AG09309 (cell line): ENCODE measurements around the gene SLC22A23.

Source experiments
- DNase-seq: peaks from one replicate; pipeline ENCODE4 v3.0.0-alpha.2; 2010; ENCODE audit warnings: low read depth
- H3K4me3 ChIP-seq: 2 replicates; pipeline ENCODE4 v1.5.1; 2011; ENCODE audit warnings: mild to moderate bottlenecking, low read depth, low read length, moderate library complexity; ENCODE audit not compliant: control insufficient read depth
- CTCF ChIP-seq: IDR thresholded peaks from 2 replicates; pipeline ENCODE4 v1.5.1; 2011; ENCODE audit warnings: mild to moderate bottlenecking, low read depth, low read length, inconsistent platforms; ENCODE audit not compliant: insufficient read depth, control insufficient read depth; ENCODE audit errors: missing control alignments

SLC22A23 gene

GRCh38 chr6:3309391-3310050, 147.3 kb downstream of the SLC22A23 start:
- no peak overlapping the region for H3K4me3 ChIP-seq
- TF ChIP-seq CTCF: no peak
- DNase-seq: no peak

GRCh38 chr6:3308106-3308505, 148.7 kb downstream of the SLC22A23 start:
- no peak for DNase-seq
- TF ChIP-seq CTCF: no peak
- H3K4me3 ChIP-seq: no peak overlapping the region

GRCh38 chr6:3307436-3307835, 149.4 kb downstream of the SLC22A23 start:
- DNase-seq: no peak
- TF ChIP-seq CTCF: no peak
- H3K4me3 ChIP-seq: no peak overlapping the region

- no peak for DNase-seq
- no peak for TF ChIP-seq CTCF
- no peak overlapping the region for H3K4me3 ChIP-seq
Observed at GRCh38 chr6:3306848-3307247, 150.0 kb downstream of the SLC22A23 start.

- no peak for DNase-seq
- H3K4me3 ChIP-seq: no peak overlapping the region
- no peak for TF ChIP-seq CTCF
Observed at GRCh38 chr6:3305831-3306230, 151.0 kb downstream of the SLC22A23 start.

GRCh38 chr6:3305216-3305565, 151.7 kb downstream of the SLC22A23 start:
- no peak overlapping the region for H3K4me3 ChIP-seq
- no peak for DNase-seq
- TF ChIP-seq CTCF: no peak
